Measurements from ENCODE around the gene MAML3.

- TF ChIP-seq, protein P1, sequence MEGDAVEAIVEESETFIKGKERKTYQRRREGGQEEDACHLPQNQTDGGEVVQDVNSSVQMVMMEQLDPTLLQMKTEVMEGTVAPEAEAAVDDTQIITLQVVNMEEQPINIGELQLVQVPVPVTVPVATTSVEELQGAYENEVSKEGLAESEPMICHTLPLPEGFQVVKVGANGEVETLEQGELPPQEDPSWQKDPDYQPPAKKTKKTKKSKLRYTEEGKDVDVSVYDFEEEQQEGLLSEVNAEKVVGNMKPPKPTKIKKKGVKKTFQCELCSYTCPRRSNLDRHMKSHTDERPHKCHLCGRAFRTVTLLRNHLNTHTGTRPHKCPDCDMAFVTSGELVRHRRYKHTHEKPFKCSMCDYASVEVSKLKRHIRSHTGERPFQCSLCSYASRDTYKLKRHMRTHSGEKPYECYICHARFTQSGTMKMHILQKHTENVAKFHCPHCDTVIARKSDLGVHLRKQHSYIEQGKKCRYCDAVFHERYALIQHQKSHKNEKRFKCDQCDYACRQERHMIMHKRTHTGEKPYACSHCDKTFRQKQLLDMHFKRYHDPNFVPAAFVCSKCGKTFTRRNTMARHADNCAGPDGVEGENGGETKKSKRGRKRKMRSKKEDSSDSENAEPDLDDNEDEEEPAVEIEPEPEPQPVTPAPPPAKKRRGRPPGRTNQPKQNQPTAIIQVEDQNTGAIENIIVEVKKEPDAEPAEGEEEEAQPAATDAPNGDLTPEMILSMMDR (IDR thresholded peaks at IDR 0.05; ENCODE audit: low read length) = no peak
- no peak for TF ChIP-seq EZH2 (IDR thresholded peaks at IDR 0.05; ENCODE audit: borderline replicate concordance, low read length)
These were observed 48.5 kb downstream of the MAML3 start for GRCh38 chr4:140105436-140105835.
